NCI-H345 (cell line): Measurements from ENCODE around the gene PRRC2C.
"Not testable (repeated sequence)": the region's sequence is repeated elsewhere in the genome, so short reads cannot be mapped to it uniquely, and the experiment has no call there.

Experiments used
- DNase-seq: peaks from one replicate; lab custom pipeline; 2025; lab: John Stamatoyannopoulos, UW

Gene PRRC2C

GRCh38 chr1:171485375-171486047 is at the start of gene PRRC2C:
TSS of gene PRRC2C (plus strand) at chr1:171485530. CDS start at chr1:171512089, 26,559 bp downstream.
- peak; percentile 98 for DNase-seq

GRCh38 chr1:171438441-171438840 is 46.9 kb upstream of the PRRC2C start:
- no peak for DNase-seq

- DNase-seq: not testable (repeated sequence)
Observed at GRCh38 chr1:171440201-171440600, 45.1 kb upstream of the PRRC2C start.

GRCh38 chr1:171441278-171441895 is 43.9 kb upstream of the PRRC2C start:
- not testable (repeated sequence) for DNase-seq

- no peak for DNase-seq
Observed at GRCh38 chr1:171446386-171446785, 38.9 kb upstream of the PRRC2C start.

GRCh38 chr1:171455967-171456366 is 29.4 kb upstream of the PRRC2C start:
- no peak for DNase-seq

GRCh38 chr1:171457412-171457811 is 27.9 kb upstream of the PRRC2C start:
- no peak for DNase-seq

- DNase-seq: no peak
Observed at GRCh38 chr1:171460018-171460620, 25.2 kb upstream of the PRRC2C start.

GRCh38 chr1:171467626-171468025 is 17.7 kb upstream of the PRRC2C start:
- DNase-seq: no peak

- no peak for DNase-seq
Observed at GRCh38 chr1:171468120-171468750, 17.1 kb upstream of the PRRC2C start.

GRCh38 chr1:171470726-171471125 is 14.6 kb upstream of the PRRC2C start:
- DNase-seq: no peak

GRCh38 chr1:171472183-171472647 is 13.1 kb upstream of the PRRC2C start:
- no peak for DNase-seq

- no peak for DNase-seq
Observed at GRCh38 chr1:171476829-171477228, 8.5 kb upstream of the PRRC2C start.

GRCh38 chr1:171477804-171478203 is 7.5 kb upstream of the PRRC2C start:
- DNase-seq: no peak

- no peak for DNase-seq
Observed at GRCh38 chr1:171480035-171480434, 5.3 kb upstream of the PRRC2C start.

GRCh38 chr1:171484760-171485374 is 463 bp upstream of the PRRC2C start:
- no peak for DNase-seq

- peak; percentile 52 for DNase-seq
Observed at GRCh38 chr1:171486048-171486519, 754 bp downstream of the PRRC2C start.

GRCh38 chr1:171487038-171487437 is 1.7 kb downstream of the PRRC2C start:
- no peak for DNase-seq

- no peak for DNase-seq
Observed at GRCh38 chr1:171488190-171488929, 3.0 kb downstream of the PRRC2C start.

- DNase-seq: no peak
Observed at GRCh38 chr1:171494076-171494475, 8.7 kb downstream of the PRRC2C start.

- no peak for DNase-seq
Observed at GRCh38 chr1:171495444-171495843, 10.1 kb downstream of the PRRC2C start.
